Measurements from ENCODE around the gene CPED1. TPM values are rescaled to one million over a fixed set of nuclear protein-coding genes. Genes with fewer than 3 reads are reported as not detected.

CPED1 gene
- total RNA-seq, 2 experiments from 2014 or later = not detected

- peaks cover 11% of the 10 kb centered on the region for H3K4me1 Mint-ChIP-seq (ENCODE audit: low read depth)
- no peak for ATAC-seq
- POLR2A ChIA-PET = no interaction called here
- no peak overlapping the region for H3K4me3 Mint-ChIP-seq
- no peaks in the 10 kb centered on the region for H3K9me3 Mint-ChIP-seq
- no peak overlapping the region for H3K27ac Mint-ChIP-seq
- CTCF ChIA-PET = no interaction called here
- no peaks in the 10 kb centered on the region for H3K36me3 Mint-ChIP-seq (ENCODE audit: low read depth)
- H3K27me3 Mint-ChIP-seq = peaks cover 20% of the 10 kb centered on the region
- intact Hi-C loops (cut with micrococcal nuclease) = no loop called here
- DNase-seq = no peak
- TF ChIP-seq CTCF (IDR thresholded peaks at IDR 0.05) = no peak
Measured at GRCh38 chr7:120994512-120995410, 6.2 kb downstream of the CPED1 start.

- CTCF ChIA-PET = interaction anchor here (2.0 kb wide), 1 partner anchor 8 kb away, joined by 6 read pairs; the partner anchor contains the start of gene CPED1
- Mint-ChIP-seq H3K36me3 (ENCODE audit: low read depth) (no peaks in the 10 kb centered on the region), H3K27me3 (peaks cover 14% of the 10 kb centered on the region), H3K4me3 (no peak overlapping the region), H3K4me1 (ENCODE audit: low read depth) (peaks cover 15% of the 10 kb centered on the region), H3K27ac (no peak overlapping the region), H3K9me3 (no peaks in the 10 kb centered on the region)
- POLR2A ChIA-PET = no interaction called here
- DNase-seq = no peak
- intact Hi-C loops (cut with micrococcal nuclease) = no loop called here
- no peak for TF ChIP-seq CTCF (IDR thresholded peaks at IDR 0.05)
- no peak for ATAC-seq
Measured at GRCh38 chr7:120995654-120996053, 7.1 kb downstream of the CPED1 start.

- DNase-seq = peak; percentile 30
- ATAC-seq = no peak
- peaks cover 15% of the 10 kb centered on the region for H3K4me1 Mint-ChIP-seq (ENCODE audit: low read depth)
- no peaks in the 10 kb centered on the region for H3K9me3 Mint-ChIP-seq
- ChIA-PET POLR2A (no interaction called here), CTCF (interaction anchor here (2.0 kb wide), 1 partner anchor 9 kb away, joined by 6 read pairs; the partner anchor contains the start of gene CPED1)
- no peaks in the 10 kb centered on the region for H3K36me3 Mint-ChIP-seq (ENCODE audit: low read depth)
- TF ChIP-seq CTCF (IDR thresholded peaks at IDR 0.05) = no peak
- H3K27ac Mint-ChIP-seq = no peak overlapping the region
- intact Hi-C loops (cut with micrococcal nuclease) = no loop called here
- no peak overlapping the region for H3K4me3 Mint-ChIP-seq
- H3K27me3 Mint-ChIP-seq = peaks cover 11% of the 10 kb centered on the region
Measured at GRCh38 chr7:120996333-120996987, 7.9 kb downstream of the CPED1 start.

GRCh38 chr7:120996988-120997345 is 8.5 kb downstream of the CPED1 start:
- no peak for DNase-seq
- Mint-ChIP-seq H3K36me3 (ENCODE audit: low read depth) (no peaks in the 10 kb centered on the region), H3K9me3 (no peaks in the 10 kb centered on the region), H3K27me3 (peaks cover 8% of the 10 kb centered on the region), H3K4me3 (no peak overlapping the region), H3K4me1 (ENCODE audit: low read depth) (peaks cover 15% of the 10 kb centered on the region), H3K27ac (no peak overlapping the region)
- intact Hi-C loops (cut with micrococcal nuclease) = no loop called here
- ChIA-PET CTCF (interaction anchor here (2.0 kb wide), 1 partner anchor 9 kb away, joined by 6 read pairs; the partner anchor contains the start of gene CPED1), POLR2A (no interaction called here)
- no peak for TF ChIP-seq CTCF (IDR thresholded peaks at IDR 0.05)
- ATAC-seq = no peak

All from activated CD8-positive, alpha-beta T cell treated with anti-CD3 and anti-CD28 coated beads for 36 hours (primary cell).